ENCODE data around the gene NNMT. TPM values are rescaled to one million over a fixed set of nuclear protein-coding genes. Genes with fewer than 3 reads are reported as not detected.

The NNMT gene
- polyA plus RNA-seq, 2 donors: 23.5 to 69.1 TPM

DNA sequence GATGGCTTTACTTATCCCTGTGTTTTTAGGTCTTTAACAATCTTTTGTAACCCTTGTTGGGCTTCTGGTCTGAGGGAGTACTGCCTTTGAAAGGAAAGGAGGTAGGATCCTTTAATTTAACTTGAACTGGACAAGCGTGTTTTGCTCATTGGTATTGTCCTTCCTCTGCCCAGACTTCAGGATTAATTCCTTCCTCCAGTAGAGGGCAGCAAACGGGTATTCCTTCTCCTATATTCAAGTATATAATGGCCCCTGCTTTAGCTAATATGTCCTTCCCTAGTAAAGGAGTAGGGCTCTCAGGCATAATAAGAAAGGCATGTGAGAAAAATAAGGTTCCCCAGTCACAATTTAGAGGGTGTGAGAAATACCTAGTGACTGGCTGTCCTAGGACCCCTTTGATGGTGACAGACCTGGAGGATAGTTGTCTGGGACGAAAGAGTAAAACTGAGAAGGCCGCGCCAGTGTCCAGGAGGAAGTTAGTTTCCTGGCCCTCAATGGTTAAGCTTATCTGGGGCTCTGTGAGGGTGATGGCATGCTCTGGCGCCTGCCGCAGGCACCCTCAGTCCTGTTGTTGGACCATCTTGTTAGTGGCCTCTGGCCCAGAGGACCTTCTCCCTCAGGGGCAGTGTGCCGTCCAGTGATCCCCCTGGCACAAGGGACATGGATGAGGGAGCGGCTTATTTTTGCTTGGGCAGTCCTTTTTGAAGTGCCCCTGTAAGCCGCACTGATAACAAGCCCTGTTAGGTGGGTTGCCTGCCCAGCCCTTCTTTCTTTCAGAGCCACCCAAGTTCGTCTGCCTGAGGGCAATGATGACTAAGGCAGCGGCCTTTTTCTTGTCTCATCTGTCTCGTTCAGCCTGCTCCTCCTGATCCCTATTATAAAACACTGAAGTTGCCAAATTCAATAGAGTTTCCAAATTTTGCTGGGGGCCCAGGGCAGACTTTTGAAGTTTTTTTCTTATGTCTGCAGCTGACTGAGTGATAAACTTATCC lies 52.3 kb downstream of the NNMT start:
- no peaks in the 10 kb centered on the region for H3K9me3 ChIP-seq (ENCODE audit: control insufficient read depth in 2 of 2, insufficient read depth in 1 of 2, low read depth in 1 of 2, low read length in 1 of 2)
- no peak overlapping the region for H3K4me3 ChIP-seq (ENCODE audit: low read depth in 1 of 2, low read length in 2 of 2)
- H3K36me3 ChIP-seq (ENCODE audit: control insufficient read depth in 2 of 2, insufficient read depth in 2 of 2, low read length in 1 of 2): no peaks in the 10 kb centered on the region
- H3K27ac ChIP-seq (ENCODE audit: low read depth in 2 of 2, low read length in 1 of 2): peak overlapping the region; percentile 72 to 81
- H3K4me1 ChIP-seq (ENCODE audit: control insufficient read depth in 2 of 2, insufficient read depth in 2 of 2, low read length in 1 of 2): peaks cover 0 to 2% of the 10 kb centered on the region in 2 donors
- 55 to 60% methylated on average over 13 of the region's 13 CpGs for whole genome bisulfite sequencing, 2 donors
- H3K27me3 ChIP-seq (ENCODE audit: control insufficient read depth in 1 of 2, insufficient read depth in 2 of 2, low read length in 2 of 2): no peaks in the 10 kb centered on the region

DNA sequence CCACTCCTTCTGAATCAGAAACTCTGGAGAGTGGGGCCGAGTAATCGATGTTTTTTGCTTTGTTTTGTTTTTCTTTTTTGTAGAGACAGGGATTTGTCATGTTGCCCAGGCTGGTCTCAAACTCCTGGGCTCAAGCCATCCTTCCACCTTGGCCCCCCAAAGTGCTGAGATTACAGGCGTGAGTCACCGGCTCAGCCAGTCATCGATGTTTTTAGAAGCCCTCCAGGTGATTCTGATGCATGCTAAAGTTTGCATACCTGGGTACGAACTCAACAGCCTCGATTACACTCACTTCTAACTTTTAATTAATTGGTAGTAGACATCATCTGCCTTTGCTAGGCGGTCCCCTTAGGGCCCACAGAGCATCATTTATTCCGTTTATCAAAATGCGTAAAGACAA lies 53.8 kb downstream of the NNMT start:
- WGBS, 2 donors: 51 to 68% methylated on average over 10 of the region's 10 CpGs
- H3K27me3 ChIP-seq (ENCODE audit: control insufficient read depth in 1 of 2, insufficient read depth in 2 of 2, low read length in 2 of 2): no peaks in the 10 kb centered on the region
- no peak overlapping the region for H3K27ac ChIP-seq (ENCODE audit: low read depth in 2 of 2, low read length in 1 of 2)
- H3K4me3 ChIP-seq (ENCODE audit: low read depth in 1 of 2, low read length in 2 of 2): no peak overlapping the region
- peaks cover 0 to 2% of the 10 kb centered on the region in 2 donors for H3K4me1 ChIP-seq (ENCODE audit: control insufficient read depth in 2 of 2, insufficient read depth in 2 of 2, low read length in 1 of 2)
- H3K36me3 ChIP-seq (ENCODE audit: control insufficient read depth in 2 of 2, insufficient read depth in 2 of 2, low read length in 1 of 2): no peaks in the 10 kb centered on the region
- H3K9me3 ChIP-seq (ENCODE audit: control insufficient read depth in 2 of 2, insufficient read depth in 1 of 2, low read depth in 1 of 2, low read length in 1 of 2): no peaks in the 10 kb centered on the region

DNA sequence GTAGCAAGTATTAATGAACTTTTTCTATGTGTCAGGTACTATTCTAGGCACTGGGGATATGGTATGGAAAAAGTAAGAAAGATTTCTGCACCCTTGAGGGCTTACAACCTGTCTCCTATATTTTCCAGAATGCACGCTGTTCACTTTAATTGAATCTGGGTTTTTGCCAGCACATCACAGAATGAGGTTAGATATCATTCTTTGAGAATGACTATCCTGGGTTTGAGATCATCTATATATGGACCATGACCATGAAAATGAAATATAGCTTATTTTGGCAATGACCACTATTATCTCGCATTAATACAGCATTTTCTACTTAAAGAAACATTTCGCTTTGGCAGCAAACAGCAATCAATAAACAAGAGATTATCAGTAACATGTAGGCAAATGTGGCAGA lies 57.2 kb downstream of the NNMT start:
- Histone ChIP-seq H3K9me3 (ENCODE audit: control insufficient read depth in 2 of 2, insufficient read depth in 1 of 2, low read depth in 1 of 2, low read length in 1 of 2) (no peaks in the 10 kb centered on the region), H3K36me3 (ENCODE audit: control insufficient read depth in 2 of 2, insufficient read depth in 2 of 2, low read length in 1 of 2) (no peaks in the 10 kb centered on the region), H3K4me3 (ENCODE audit: low read depth in 1 of 2, low read length in 2 of 2) (no peak overlapping the region), H3K4me1 (ENCODE audit: control insufficient read depth in 2 of 2, insufficient read depth in 2 of 2, low read length in 1 of 2) (peaks cover 0 to 2% of the 10 kb centered on the region in 2 donors), H3K27ac (ENCODE audit: low read depth in 2 of 2, low read length in 1 of 2) (no peak overlapping the region), H3K27me3 (ENCODE audit: control insufficient read depth in 1 of 2, insufficient read depth in 2 of 2, low read length in 2 of 2) (no peaks in the 10 kb centered on the region)
- WGBS, 2 donors: 84 to 86% methylated on average over 3 of the region's 3 CpGs

DNA sequence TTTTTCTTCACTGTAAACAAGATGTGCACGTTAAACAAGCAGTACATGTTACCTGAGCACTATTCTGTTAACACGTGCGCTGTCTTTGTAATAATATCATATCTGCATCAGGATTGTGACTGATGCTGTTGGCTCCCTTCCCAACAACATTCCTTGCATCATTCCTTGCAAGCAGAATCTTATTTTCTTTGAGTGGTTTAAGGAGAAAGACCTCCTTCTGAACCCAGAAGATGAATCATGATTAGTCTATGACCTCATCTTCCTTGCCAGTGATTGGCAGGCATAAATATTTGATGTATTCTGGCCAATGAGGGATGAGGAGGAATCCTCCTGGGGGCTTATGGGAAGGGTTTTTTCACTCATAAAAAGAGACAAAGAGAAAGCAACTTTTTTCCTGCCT lies 57.9 kb downstream of the NNMT start:
- no peak overlapping the region for H3K27ac ChIP-seq (ENCODE audit: low read depth in 2 of 2, low read length in 1 of 2)
- H3K36me3 ChIP-seq (ENCODE audit: control insufficient read depth in 2 of 2, insufficient read depth in 2 of 2, low read length in 1 of 2): no peaks in the 10 kb centered on the region
- H3K4me1 ChIP-seq (ENCODE audit: control insufficient read depth in 2 of 2, insufficient read depth in 2 of 2, low read length in 1 of 2): no peaks in the 10 kb centered on the region
- H3K9me3 ChIP-seq (ENCODE audit: control insufficient read depth in 2 of 2, insufficient read depth in 1 of 2, low read depth in 1 of 2, low read length in 1 of 2): no peaks in the 10 kb centered on the region
- H3K4me3 ChIP-seq (ENCODE audit: low read depth in 1 of 2, low read length in 2 of 2): no peak overlapping the region
- H3K27me3 ChIP-seq (ENCODE audit: control insufficient read depth in 1 of 2, insufficient read depth in 2 of 2, low read length in 2 of 2): no peaks in the 10 kb centered on the region
- WGBS, 2 donors: 50 to 59% methylated on average over 3 of the region's 3 CpGs

DNA sequence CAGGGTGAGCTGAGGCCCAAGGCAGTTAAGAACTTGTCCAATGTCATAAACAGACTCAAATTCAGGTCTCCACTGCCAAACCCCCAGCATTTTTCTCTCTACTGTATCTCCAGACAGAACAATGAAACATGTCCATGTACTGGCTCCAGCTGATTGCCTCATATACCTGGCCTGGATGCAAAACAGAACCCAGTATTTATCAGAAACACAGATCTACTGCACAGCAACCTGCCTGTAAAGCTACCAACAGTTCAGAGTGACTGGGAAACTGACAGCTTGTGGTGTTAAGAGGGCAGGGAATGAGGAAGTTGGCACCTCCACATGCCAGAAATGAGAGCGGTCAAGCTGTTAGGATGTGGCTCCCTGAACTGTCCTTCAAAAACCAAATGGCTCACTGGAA lies 62.5 kb downstream of the NNMT start:
- Histone ChIP-seq H3K4me1 (ENCODE audit: control insufficient read depth in 2 of 2, insufficient read depth in 2 of 2, low read length in 1 of 2) (no peaks in the 10 kb centered on the region), H3K27ac (ENCODE audit: low read depth in 2 of 2, low read length in 1 of 2) (no peak overlapping the region), H3K27me3 (ENCODE audit: control insufficient read depth in 1 of 2, insufficient read depth in 2 of 2, low read length in 2 of 2) (no peaks in the 10 kb centered on the region), H3K4me3 (ENCODE audit: low read depth in 1 of 2, low read length in 2 of 2) (no peak overlapping the region), H3K9me3 (ENCODE audit: control insufficient read depth in 2 of 2, insufficient read depth in 1 of 2, low read depth in 1 of 2, low read length in 1 of 2) (no peaks in the 10 kb centered on the region), H3K36me3 (ENCODE audit: control insufficient read depth in 2 of 2, insufficient read depth in 2 of 2, low read length in 1 of 2) (no peaks in the 10 kb centered on the region)
- 57 to 67% methylated on average over 1 of the region's 1 CpG for WGBS, 2 donors

DNA sequence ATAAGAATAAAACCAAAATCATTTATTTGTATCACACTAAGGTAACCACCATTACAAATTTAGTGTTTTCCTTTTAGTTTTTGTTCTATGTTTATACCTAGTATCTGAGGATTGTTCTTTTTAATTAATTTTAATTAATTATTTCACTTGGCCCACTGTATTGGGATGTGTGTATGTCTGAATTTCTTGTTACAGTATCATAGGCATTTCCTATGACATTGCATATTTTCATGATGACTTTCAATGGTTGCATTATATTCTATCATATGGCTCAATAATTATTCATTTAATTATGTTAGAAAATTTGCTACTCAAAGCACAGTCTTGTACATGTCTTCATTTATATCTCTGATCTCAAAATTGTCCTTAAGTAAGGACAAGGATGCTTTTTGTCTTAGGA lies 63.1 kb downstream of the NNMT start:
- Histone ChIP-seq H3K27ac (ENCODE audit: low read depth in 2 of 2, low read length in 1 of 2) (no peak overlapping the region), H3K36me3 (ENCODE audit: control insufficient read depth in 2 of 2, insufficient read depth in 2 of 2, low read length in 1 of 2) (no peaks in the 10 kb centered on the region), H3K4me3 (ENCODE audit: low read depth in 1 of 2, low read length in 2 of 2) (no peak overlapping the region), H3K9me3 (ENCODE audit: control insufficient read depth in 2 of 2, insufficient read depth in 1 of 2, low read depth in 1 of 2, low read length in 1 of 2) (no peaks in the 10 kb centered on the region), H3K4me1 (ENCODE audit: control insufficient read depth in 2 of 2, insufficient read depth in 2 of 2, low read length in 1 of 2) (no peaks in the 10 kb centered on the region), H3K27me3 (ENCODE audit: control insufficient read depth in 1 of 2, insufficient read depth in 2 of 2, low read length in 2 of 2) (no peaks in the 10 kb centered on the region)

DNA sequence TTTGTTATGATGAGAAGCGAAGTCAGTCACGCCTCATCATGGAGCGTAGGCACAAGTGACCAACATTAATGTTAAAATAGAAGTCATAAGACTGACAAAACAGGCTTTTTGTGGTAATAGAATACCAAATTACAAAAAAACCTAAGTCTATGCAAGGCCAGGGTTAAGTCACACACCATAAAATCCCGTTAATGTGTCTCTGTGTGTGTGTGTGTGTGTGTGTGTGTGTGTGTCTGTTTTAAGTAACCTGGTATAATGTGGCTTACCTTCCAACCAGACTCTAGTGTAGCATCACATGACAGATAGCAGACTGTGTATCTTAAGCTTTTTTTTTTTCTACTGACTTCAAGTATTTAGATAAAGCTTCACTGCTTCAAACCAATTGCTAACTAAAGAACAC lies 66.1 kb downstream of the NNMT start:
- H3K27ac ChIP-seq (ENCODE audit: low read depth in 2 of 2, low read length in 1 of 2): no peak overlapping the region
- H3K4me1 ChIP-seq (ENCODE audit: control insufficient read depth in 2 of 2, insufficient read depth in 2 of 2, low read length in 1 of 2): no peaks in the 10 kb centered on the region
- no peak overlapping the region for H3K4me3 ChIP-seq (ENCODE audit: low read depth in 1 of 2, low read length in 2 of 2)
- no peaks in the 10 kb centered on the region for H3K9me3 ChIP-seq (ENCODE audit: control insufficient read depth in 2 of 2, insufficient read depth in 1 of 2, low read depth in 1 of 2, low read length in 1 of 2)
- H3K27me3 ChIP-seq (ENCODE audit: control insufficient read depth in 1 of 2, insufficient read depth in 2 of 2, low read length in 2 of 2): no peaks in the 10 kb centered on the region
- H3K36me3 ChIP-seq (ENCODE audit: control insufficient read depth in 2 of 2, insufficient read depth in 2 of 2, low read length in 1 of 2): no peaks in the 10 kb centered on the region
- WGBS, 2 donors: 83 to 86% methylated on average over 4 of the region's 4 CpGs

DNA sequence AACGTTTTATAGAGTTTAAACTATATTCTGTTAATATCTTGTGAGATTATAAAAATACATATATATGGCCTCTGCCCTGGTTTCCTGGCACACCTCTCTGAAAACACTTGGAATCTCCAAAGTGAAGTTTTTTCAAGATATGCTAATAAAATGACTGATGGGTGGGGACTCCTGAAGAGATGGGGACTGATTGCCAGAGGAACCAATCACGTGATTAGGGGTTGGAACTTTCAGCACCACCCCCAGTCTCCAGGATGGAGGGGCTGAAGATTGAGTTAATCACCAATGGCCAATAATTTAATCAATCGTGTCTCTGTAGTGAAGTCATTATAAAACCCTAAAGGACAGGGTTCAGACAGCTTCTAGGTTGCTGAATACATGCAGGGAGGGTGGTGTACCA lies 66.8 kb downstream of the NNMT start:
- H3K4me3 ChIP-seq (ENCODE audit: low read depth in 1 of 2, low read length in 2 of 2): no peak overlapping the region
- WGBS, 2 donors: 60 to 67% methylated on average over 3 of the region's 3 CpGs
- no peaks in the 10 kb centered on the region for H3K4me1 ChIP-seq (ENCODE audit: control insufficient read depth in 2 of 2, insufficient read depth in 2 of 2, low read length in 1 of 2)
- H3K9me3 ChIP-seq (ENCODE audit: control insufficient read depth in 2 of 2, insufficient read depth in 1 of 2, low read depth in 1 of 2, low read length in 1 of 2): no peaks in the 10 kb centered on the region
- H3K27me3 ChIP-seq (ENCODE audit: control insufficient read depth in 1 of 2, insufficient read depth in 2 of 2, low read length in 2 of 2): no peaks in the 10 kb centered on the region
- H3K36me3 ChIP-seq (ENCODE audit: control insufficient read depth in 2 of 2, insufficient read depth in 2 of 2, low read length in 1 of 2): no peaks in the 10 kb centered on the region
- no peak overlapping the region for H3K27ac ChIP-seq (ENCODE audit: low read depth in 2 of 2, low read length in 1 of 2)

Measured in esophagus (tissue), 2 donors.